PFSK-1 (cell line): ENCODE results near the gene CDK19.

Experiments
- TAF1 ChIP-seq: IDR thresholded peaks from 2 replicates; pipeline ENCODE4 v1.6.1; 2012; ENCODE audit warnings: low read length, control low read depth, borderline replicate concordance; ENCODE audit not compliant: insufficient read depth
- TF ChIP-seq, protein P1 (sequence below), 2 experiments: IDR thresholded peaks; 2 replicates each; pipeline versions ENCODE4 v1.6.1 to v1.8.0; 2011 to 2012; ENCODE audit warnings: low read depth in 2 of 2, low read length in 2 of 2, control low read depth in 1 of 2, inconsistent platforms in 1 of 2, mild to moderate bottlenecking in 1 of 2, moderate library complexity in 1 of 2; ENCODE audit not compliant: insufficient read depth in 1 of 2

GRCh38 chr6:110626442-110626841 is 188.8 kb downstream of the CDK19 start:
- TF ChIP-seq TAF1 = no peak
- TF ChIP-seq, protein P1, sequence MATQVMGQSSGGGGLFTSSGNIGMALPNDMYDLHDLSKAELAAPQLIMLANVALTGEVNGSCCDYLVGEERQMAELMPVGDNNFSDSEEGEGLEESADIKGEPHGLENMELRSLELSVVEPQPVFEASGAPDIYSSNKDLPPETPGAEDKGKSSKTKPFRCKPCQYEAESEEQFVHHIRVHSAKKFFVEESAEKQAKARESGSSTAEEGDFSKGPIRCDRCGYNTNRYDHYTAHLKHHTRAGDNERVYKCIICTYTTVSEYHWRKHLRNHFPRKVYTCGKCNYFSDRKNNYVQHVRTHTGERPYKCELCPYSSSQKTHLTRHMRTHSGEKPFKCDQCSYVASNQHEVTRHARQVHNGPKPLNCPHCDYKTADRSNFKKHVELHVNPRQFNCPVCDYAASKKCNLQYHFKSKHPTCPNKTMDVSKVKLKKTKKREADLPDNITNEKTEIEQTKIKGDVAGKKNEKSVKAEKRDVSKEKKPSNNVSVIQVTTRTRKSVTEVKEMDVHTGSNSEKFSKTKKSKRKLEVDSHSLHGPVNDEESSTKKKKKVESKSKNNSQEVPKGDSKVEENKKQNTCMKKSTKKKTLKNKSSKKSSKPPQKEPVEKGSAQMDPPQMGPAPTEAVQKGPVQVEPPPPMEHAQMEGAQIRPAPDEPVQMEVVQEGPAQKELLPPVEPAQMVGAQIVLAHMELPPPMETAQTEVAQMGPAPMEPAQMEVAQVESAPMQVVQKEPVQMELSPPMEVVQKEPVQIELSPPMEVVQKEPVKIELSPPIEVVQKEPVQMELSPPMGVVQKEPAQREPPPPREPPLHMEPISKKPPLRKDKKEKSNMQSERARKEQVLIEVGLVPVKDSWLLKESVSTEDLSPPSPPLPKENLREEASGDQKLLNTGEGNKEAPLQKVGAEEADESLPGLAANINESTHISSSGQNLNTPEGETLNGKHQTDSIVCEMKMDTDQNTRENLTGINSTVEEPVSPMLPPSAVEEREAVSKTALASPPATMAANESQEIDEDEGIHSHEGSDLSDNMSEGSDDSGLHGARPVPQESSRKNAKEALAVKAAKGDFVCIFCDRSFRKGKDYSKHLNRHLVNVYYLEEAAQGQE (IDR thresholded peaks at IDR 0.05; ENCODE audit: insufficient read depth in 1 of 2, low read depth in 2 of 2, low read length in 2 of 2) = no peak
